Right lobe of liver (tissue), 6 donors: ENCODE data around the gene CCDC88C. TPM values are rescaled to one million over a fixed set of nuclear protein-coding genes. Genes with fewer than 3 reads are reported as not detected.

Source experiments
- ATAC-seq, 4 donors: fragments of 200-7000 bp; cut with Tn5 transposase; one replicate each; pipeline ENCODE4 v1.9.1; 2020; ENCODE audit warnings: mild to moderate bottlenecking in 4 of 4, moderate library complexity in 4 of 4
- DNase-seq, 3 donors: peaks; one replicate each; pipeline ENCODE4 v3.0.0-alpha.2; 2020
- H3K27ac ChIP-seq, 3 donors: fragments of 200-600 bp; one replicate each; pipeline ENCODE4 v1.8.0; 2022
- H3K27me3 ChIP-seq, 2 donors: fragments of 200-600 bp; one replicate each; pipeline ENCODE4 v1.8.0; 2022
- H3K36me3 ChIP-seq, 4 donors: fragments of 200-600 bp; sonication (generic) in 1 of 4; one replicate each; pipeline versions ENCODE4 v1.5.1 to v1.8.0; 2017 to 2022; ENCODE audit warnings: control low read depth in 1 of 4
- H3K4me1 ChIP-seq, 4 donors: fragments of 200-600 bp; sonication (generic) in 1 of 4; one replicate each; pipeline versions ENCODE4 v1.5.1 to v1.8.0; 2017 to 2022; ENCODE audit warnings: control low read depth in 1 of 4
- H3K4me3 ChIP-seq, 3 donors: fragments of 200-600 bp; one replicate each; pipeline ENCODE4 v1.8.0; 2022
- H3K9me3 ChIP-seq, 4 donors: fragments of 200-600 bp; sonication (generic) in 1 of 4; one replicate each; pipeline versions ENCODE4 v1.5.1 to v1.8.0; 2017 to 2022; ENCODE audit warnings: control low read depth in 1 of 4
- POLR2A ChIP-seq: fragments of 450-650 bp; IDR thresholded peaks from one replicate; pipeline ENCODE4 v1.6.1; 2017; ENCODE audit warnings: antibody characterized with exemption, mild to moderate bottlenecking
- WGBS: methylation state at CpG from one replicate; pipeline ENCODE4 v1.1.6; 2018; ENCODE audit warnings: low coverage, low lambda C conversion rate; ENCODE audit not compliant: insufficient coverage; ENCODE audit errors: missing lambda C conversion rate; 5-methylcytosine and 5-hydroxymethylcytosine counted together
- intact Hi-C, 2 donors: fragments of 100-400 bp; cut with DNase I; formaldehyde crosslinking; loops; one replicate each; pipeline versions ENCODE4 v1.11.2 to v1.14.1; 2022
- total RNA-seq, 6 experiments: library from RNA; depleted of rRNA in 2 of 6; stranded (reverse); fragments of >200 nt in 2 of 6; fragmentation: NEBNext Ultra II Directional in 3 of 6; extraction: Animal tissue kit (Norgen Biotek cat#: 25700) in 3 of 6; gene quantifications; one replicate each; pipeline versions ENCODE4 v1.1.0 to v1.2.4, GENCODE V29; 2016 to 2023
- TF ChIP-seq, protein P1 (sequence below), 4 donors: fragments of 200-600 bp in 3 of 4; fragments of 450-650 bp in 1 of 4; IDR thresholded peaks; one replicate each; pipeline versions ENCODE4 v1.5.1 to v1.8.0; 2016 to 2022; ENCODE audit warnings: antibody characterized with exemption in 4 of 4, mild to moderate bottlenecking in 2 of 4
- donor health status: DM: no; HTN: yes; CAD: no.
- donor health status: DM: no; HTN: no; CAD: no.
- donor health status: DM: no; HTN: no; CAD: no.
- donor health status: DM: no; HTN: yes; CAD: no.
- donor health status: DM: no; HTN: yes; CAD: no.

Gene CCDC88C
- total RNA-seq, 6 experiments from 2014 or later = 1.2 to 5.7 (median 3.1) TPM

DNA sequence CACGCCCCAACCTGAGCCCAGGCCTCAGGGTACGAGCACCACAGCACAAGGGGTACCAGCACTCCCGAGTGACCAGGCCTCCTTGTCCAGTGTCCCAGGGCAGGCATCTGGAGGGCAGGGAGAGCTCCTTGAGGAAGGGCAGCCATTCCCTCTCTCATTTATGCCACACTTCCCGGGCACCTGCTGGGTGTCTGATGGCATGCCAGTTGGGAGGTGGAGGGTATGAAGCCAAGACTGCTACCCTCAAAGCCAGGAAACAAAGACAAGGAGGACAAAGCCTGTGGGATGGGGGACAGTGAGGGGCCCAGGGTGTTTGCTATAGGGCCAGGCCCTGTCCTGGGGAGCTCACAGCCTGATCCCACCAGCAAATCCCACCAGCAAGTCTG lies 45.6 kb downstream of the CCDC88C start:
- WGBS = 100% methylated on average over 1 of the region's 4 CpGs
- no peak for TF ChIP-seq POLR2A
- TF ChIP-seq, protein P1, sequence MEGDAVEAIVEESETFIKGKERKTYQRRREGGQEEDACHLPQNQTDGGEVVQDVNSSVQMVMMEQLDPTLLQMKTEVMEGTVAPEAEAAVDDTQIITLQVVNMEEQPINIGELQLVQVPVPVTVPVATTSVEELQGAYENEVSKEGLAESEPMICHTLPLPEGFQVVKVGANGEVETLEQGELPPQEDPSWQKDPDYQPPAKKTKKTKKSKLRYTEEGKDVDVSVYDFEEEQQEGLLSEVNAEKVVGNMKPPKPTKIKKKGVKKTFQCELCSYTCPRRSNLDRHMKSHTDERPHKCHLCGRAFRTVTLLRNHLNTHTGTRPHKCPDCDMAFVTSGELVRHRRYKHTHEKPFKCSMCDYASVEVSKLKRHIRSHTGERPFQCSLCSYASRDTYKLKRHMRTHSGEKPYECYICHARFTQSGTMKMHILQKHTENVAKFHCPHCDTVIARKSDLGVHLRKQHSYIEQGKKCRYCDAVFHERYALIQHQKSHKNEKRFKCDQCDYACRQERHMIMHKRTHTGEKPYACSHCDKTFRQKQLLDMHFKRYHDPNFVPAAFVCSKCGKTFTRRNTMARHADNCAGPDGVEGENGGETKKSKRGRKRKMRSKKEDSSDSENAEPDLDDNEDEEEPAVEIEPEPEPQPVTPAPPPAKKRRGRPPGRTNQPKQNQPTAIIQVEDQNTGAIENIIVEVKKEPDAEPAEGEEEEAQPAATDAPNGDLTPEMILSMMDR (IDR thresholded peaks at IDR 0.05) = no peak
- H3K4me3 ChIP-seq = no peak overlapping the region
- peaks cover 0 to 3% (median 1%) of the 10 kb centered on the region in 4 donors for H3K4me1 ChIP-seq
- no peak for DNase-seq
- H3K36me3 ChIP-seq = no peaks in the 10 kb centered on the region
- no peaks in the 10 kb centered on the region for H3K9me3 ChIP-seq
- no peaks in the 10 kb centered on the region for H3K27me3 ChIP-seq
- intact Hi-C loops = no loop called here
- no peak for ATAC-seq
- no peak overlapping the region for H3K27ac ChIP-seq

DNA sequence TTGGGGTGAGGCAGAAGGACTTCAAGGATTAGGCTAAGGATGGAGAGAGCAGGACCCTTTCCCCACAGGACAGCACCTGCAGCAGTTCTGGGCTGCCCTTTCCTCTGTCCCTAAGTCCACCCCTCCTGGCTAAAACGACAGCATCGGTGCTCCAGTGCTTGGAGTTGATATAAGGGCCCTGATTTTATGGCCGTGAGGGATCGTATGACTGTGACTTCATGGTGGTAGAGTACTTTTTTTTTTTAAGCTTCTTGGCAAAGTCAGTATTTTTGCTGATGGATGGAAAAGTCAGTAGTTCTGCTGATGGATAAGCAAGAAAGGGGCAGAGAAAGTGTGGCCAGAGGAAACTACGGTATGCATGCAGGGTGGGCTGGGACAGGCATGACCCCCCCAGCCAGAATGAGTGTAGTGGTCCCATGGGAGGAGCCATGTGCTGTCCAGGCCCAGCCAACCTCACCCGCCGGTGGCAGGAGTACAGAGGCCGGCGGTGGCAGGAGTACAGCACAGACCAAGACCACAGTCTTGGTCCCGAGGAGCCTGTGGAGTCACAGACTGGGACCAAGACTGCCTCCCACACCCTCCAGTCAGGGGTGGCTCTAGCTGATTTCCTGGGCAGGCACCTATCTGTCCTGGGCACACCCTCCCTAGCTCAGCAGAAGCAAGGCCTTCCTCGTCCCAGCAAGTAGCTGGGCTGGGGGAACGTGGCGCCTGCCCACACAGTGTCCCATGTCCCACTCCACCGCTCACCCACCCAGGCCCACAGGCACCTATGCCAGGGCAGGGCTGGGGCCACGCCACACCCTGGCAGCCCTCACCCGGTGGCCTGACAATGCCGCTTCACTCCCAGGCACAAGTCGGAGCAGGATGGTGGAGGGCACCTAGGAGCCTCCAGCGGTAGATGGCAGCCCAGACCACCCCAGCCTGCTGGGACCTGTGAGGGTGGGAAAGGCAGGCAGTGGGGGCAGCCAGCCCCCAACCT lies 46.3 kb downstream of the CCDC88C start:
- intact Hi-C loops = no loop called here
- Histone ChIP-seq H3K36me3 (no peaks in the 10 kb centered on the region), H3K4me3 (no peak overlapping the region), H3K27ac (no peak overlapping the region), H3K9me3 (no peaks in the 10 kb centered on the region), H3K27me3 (no peaks in the 10 kb centered on the region), H3K4me1 (peaks cover 0 to 3% (median 1%) of the 10 kb centered on the region in 4 donors)
- WGBS = 36% methylated on average over 5 of the region's 19 CpGs
- ATAC-seq = peak in 1 of 4 donors; percentile 16
- DNase-seq = no peak
- TF ChIP-seq, protein P1 (IDR thresholded peaks at IDR 0.05) = no peak
- TF ChIP-seq POLR2A = no peak

DNA sequence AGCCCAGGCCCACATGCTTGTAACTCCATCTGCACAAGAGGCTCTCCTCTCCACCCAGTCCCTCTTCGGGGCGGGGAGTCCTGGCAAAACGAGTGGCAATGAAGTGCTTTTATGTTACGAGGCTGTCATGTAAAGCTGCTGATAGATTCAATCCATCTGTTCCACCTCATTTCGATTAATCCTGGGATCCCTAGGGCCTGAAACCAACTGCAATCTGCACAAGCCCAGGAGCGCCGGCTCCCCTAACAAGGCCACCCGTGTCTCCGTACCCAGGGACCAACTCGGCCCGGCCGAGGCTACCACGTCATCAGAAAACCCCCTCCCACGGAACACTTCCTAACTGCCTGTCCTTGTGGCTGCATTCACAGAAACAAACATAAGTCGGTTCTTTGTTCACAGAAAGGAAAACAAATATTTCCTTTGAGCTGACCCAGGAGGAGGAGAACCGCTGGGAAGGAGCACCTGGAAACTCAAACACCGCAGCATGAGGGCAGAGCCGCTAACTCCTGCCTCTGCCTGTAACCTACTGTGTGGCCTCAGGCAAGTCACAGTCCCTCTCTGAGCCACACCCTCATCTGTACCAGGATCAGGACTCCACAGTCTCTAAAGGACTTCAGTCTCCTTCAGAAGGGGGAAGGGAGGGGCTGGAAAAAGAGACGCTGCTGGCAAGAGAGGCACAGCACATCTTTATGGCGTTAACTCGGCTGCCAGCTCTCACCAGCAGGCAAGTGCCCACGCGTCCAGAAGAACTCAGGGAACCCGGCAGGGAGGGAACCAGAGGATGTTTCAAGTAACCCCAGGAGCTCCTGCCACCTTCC lies 47.8 kb downstream of the CCDC88C start:
- Histone ChIP-seq H3K27me3 (no peaks in the 10 kb centered on the region), H3K27ac (no peak overlapping the region), H3K36me3 (no peaks in the 10 kb centered on the region), H3K4me1 (peaks cover 0 to 3% (median 1%) of the 10 kb centered on the region in 4 donors), H3K9me3 (no peaks in the 10 kb centered on the region), H3K4me3 (no peak overlapping the region)
- ATAC-seq (no peak), DNase-seq (no peak)
- intact Hi-C loops = no loop called here
- TF ChIP-seq, protein P1 (IDR thresholded peaks at IDR 0.05) = no peak
- TF ChIP-seq POLR2A = no peak
- 43% methylated on average over 19 of the region's 24 CpGs for WGBS

DNA sequence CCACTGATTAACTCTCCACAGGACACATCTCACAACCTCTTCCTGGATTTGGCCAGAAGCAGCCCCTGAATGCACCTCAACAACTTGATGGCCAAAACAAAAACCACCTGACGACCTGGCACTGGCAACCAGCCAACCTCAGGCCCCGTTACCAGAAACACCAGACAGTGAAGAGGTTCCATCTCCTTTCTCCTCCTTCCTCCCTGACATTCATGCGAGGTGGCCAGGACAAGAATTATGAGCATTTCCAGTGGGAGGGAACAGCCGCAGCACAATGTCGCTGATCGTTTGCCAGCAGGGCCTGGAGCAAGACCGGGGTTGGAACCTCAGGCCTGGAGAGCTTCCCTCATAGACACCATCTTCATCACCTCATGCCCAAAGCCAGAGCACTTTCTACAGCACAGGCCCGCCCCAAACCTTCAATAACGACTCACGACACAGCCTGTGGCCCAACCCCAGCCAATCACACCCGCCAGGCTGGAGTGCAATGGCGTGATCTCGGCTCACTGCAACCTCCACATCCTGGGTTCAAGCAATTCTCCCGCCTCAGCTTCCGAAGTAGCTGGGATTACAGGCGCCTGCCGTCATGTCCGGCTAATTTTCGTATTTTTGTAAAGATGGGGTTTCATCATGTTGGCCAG lies 48.7 kb downstream of the CCDC88C start:
- Histone ChIP-seq H3K27ac (no peak overlapping the region), H3K27me3 (no peaks in the 10 kb centered on the region), H3K4me3 (no peak overlapping the region), H3K9me3 (no peaks in the 10 kb centered on the region), H3K4me1 (peaks cover 0 to 1% (median under 1%) of the 10 kb centered on the region in 4 donors), H3K36me3 (no peaks in the 10 kb centered on the region)
- TF ChIP-seq, protein P1 (IDR thresholded peaks at IDR 0.05) = no peak
- TF ChIP-seq POLR2A = no peak
- DNase-seq (no peak), ATAC-seq (no peak)
- 98% methylated on average over 8 of the region's 19 CpGs for WGBS
- intact Hi-C loops = no loop called here
